Heart right ventricle (tissue), 16 donors: ENCODE results near the gene PTPRN2. TPM values are rescaled to one million over a fixed set of nuclear protein-coding genes. Genes with fewer than 3 reads are reported as not detected.

Source experiments
- ATAC-seq, 8 donors: fragments of 200-7000 bp; cut with Tn5 transposase; one replicate each; pipeline ENCODE4 v1.9.1; 2020; ENCODE audit warnings: mild to moderate bottlenecking in 8 of 8, moderate library complexity in 8 of 8, moderate number of reproducible peaks in 1 of 8
- DNase-seq, 2 donors: peaks; one replicate each; pipeline ENCODE4 v3.0.0-alpha.2; 2020
- H3K27ac ChIP-seq, 10 donors: fragments of 200-600 bp; sonication (generic) in 2 of 10; one replicate each; pipeline versions ENCODE4 v1.5.0 to v1.8.0; 2020 to 2022; ENCODE audit warnings: mild to moderate bottlenecking in 3 of 10
- H3K27me3 ChIP-seq, 7 donors: fragments of 200-600 bp; one replicate each; pipeline ENCODE4 v1.8.0; 2021 to 2022; ENCODE audit warnings: mild to moderate bottlenecking in 2 of 7
- H3K36me3 ChIP-seq, 9 donors: fragments of 200-600 bp; sonication (generic) in 1 of 9; one replicate each; pipeline versions ENCODE4 v1.5.0 to v1.8.0; 2020 to 2022; ENCODE audit warnings: mild to moderate bottlenecking in 2 of 9
- H3K4me1 ChIP-seq, 9 donors: fragments of 200-600 bp; sonication (generic) in 1 of 9; one replicate each; pipeline versions ENCODE4 v1.5.0 to v1.8.0; 2020 to 2022; ENCODE audit warnings: mild to moderate bottlenecking in 4 of 9
- H3K4me3 ChIP-seq, 10 donors: fragments of 200-600 bp; sonication (generic) in 2 of 10; one replicate each; pipeline versions ENCODE4 v1.5.0 to v1.8.0; 2020 to 2022; ENCODE audit warnings: mild to moderate bottlenecking in 7 of 10, moderate library complexity in 2 of 10
- H3K9me3 ChIP-seq, 11 donors: fragments of 200-600 bp in 10 of 11; sonication (generic) in 2 of 11; one replicate each; pipeline versions ENCODE4 v1.5.0 to v1.8.0; 2013 to 2022; ENCODE audit warnings: mild to moderate bottlenecking in 2 of 11, control low read depth in 1 of 11, moderate library complexity in 1 of 11
- CTCF ChIP-seq, 9 donors: fragments of 200-600 bp; sonication (generic) in 2 of 9; IDR thresholded peaks; one replicate each; pipeline versions ENCODE4 v1.5.0 to v1.8.0; 2021 to 2022; ENCODE audit warnings: antibody characterized with exemption in 9 of 9, mild to moderate bottlenecking in 5 of 9, moderate library complexity in 1 of 9
- WGBS, 2 donors: extraction: QIAGEN DNeasy Blood & Tissue Kit; methylation state at CpG; one replicate each; pipeline ENCODE4 v1.1.7; 2013; ENCODE audit warnings: inconsistent platforms in 1 of 2; 5-methylcytosine and 5-hydroxymethylcytosine counted together
- intact Hi-C, 10 donors: fragments of 100-400 bp; cut with DNase I; formaldehyde crosslinking; loops; one replicate each; pipeline versions ENCODE4 v1.11.1 to v1.14.2; 2022
- polyA plus RNA-seq, 2 donors: library from polyadenylated mRNA; stranded (reverse); fragments of 200-250 nt; gene quantifications; one replicate each; pipeline ENCODE4 v1.2.3, GENCODE V29; 2013
- total RNA-seq, 10 donors: library from RNA; stranded (reverse); fragmentation: NEBNext Ultra II Directional in 3 of 10; extraction: Animal tissue kit (Norgen Biotek cat#: 25700) in 3 of 10; gene quantifications; one replicate each; pipeline versions ENCODE4 v1.2.1 to v1.2.4, GENCODE V29; 2021 to 2023
- donor health status: Arrhythmogenic right ventricular cardiomyopathy.
- donor health status: ischemic (EF 13 %, LVEDD 7.1; RV severe dilation, severe dysfunction).
- donor health status: healthy with polysubstance abuse.
- donor health status: DM: no; HTN: yes; CAD: no.
- donor health status: DM: no; HTN: no; CAD: no.
- donor health status: ischemic (EF 25% LVEDD 6.9; RV normal size, moderate dysfunction).
- donor health status: ischemic (EF 25% LVEDD 5.7; RV mildly dilated, moderate dysfunction).
- donor health status: healthy.
- donor health status: DM: yes; HTN: yes; CAD: no.
- donor health status: Ischemic cardiomyopathy.
- donor health status: ischemic (EF 35%, LVEDD 5.7; RV mildly dilated, moderate dysfunction).
- donor health status: nonischemic (EF 11% LVEDD 7.7; RV severe dilation, severe dysfunction).
- donor health status: DM: yes; HTN: yes; CAD: no.
- donor health status: PGD.
- donor health status: ischemic (EF 29% LVEDD 5.4; RV normal size, mild dysfunction).
- donor health status: nonischemic (EF 23%, LVEDD 6.1; RV moderate dilation, normal function).

Gene PTPRN2
- total and polyA plus RNA-seq, 12 donors = 0.82 to 1.8 (median 1.3) TPM

- DNase-seq = no peak
- intact Hi-C loops = no loop called here
- 93 to 94% methylated on average over 15 of the region's 15 CpGs for WGBS, 2 donors
Measured at GRCh38 chr7:158188676-158189075, 398.9 kb downstream of the PTPRN2 start.

GRCh38 chr7:158187694-158187994, 400.0 kb downstream of the PTPRN2 start:
- 91 to 92% methylated on average over 7 of the region's 7 CpGs for WGBS, 2 donors
- peaks cover 0 to 4% (median 0%) of the 10 kb centered on the region in 7 donors for H3K27me3 ChIP-seq
- H3K4me1 ChIP-seq = no peaks in the 10 kb centered on the region
- no peaks in the 10 kb centered on the region for H3K36me3 ChIP-seq
- intact Hi-C loops = no loop called here
- H3K9me3 ChIP-seq = peaks cover 0 to 52% (median 0%) of the 10 kb centered on the region in 11 donors
- DNase-seq = no peak
- no peak for TF ChIP-seq CTCF (IDR thresholded peaks at IDR 0.05)
- H3K27ac ChIP-seq = no peak overlapping the region
- no peak for ATAC-seq
- no peak overlapping the region for H3K4me3 ChIP-seq

More at GRCh38 chr7:158188676-158189075, 398.9 kb downstream of the PTPRN2 start:
- Histone ChIP-seq H3K4me3 (no peak overlapping the region), H3K27me3 (no peaks in the 10 kb centered on the region), H3K4me1 (no peaks in the 10 kb centered on the region), H3K27ac (no peak overlapping the region), H3K36me3 (no peaks in the 10 kb centered on the region), H3K9me3 (peaks cover 0 to 51% (median 0%) of the 10 kb centered on the region in 11 donors)
- no peak for TF ChIP-seq CTCF (IDR thresholded peaks at IDR 0.05)
- ATAC-seq = no peak

DNA sequence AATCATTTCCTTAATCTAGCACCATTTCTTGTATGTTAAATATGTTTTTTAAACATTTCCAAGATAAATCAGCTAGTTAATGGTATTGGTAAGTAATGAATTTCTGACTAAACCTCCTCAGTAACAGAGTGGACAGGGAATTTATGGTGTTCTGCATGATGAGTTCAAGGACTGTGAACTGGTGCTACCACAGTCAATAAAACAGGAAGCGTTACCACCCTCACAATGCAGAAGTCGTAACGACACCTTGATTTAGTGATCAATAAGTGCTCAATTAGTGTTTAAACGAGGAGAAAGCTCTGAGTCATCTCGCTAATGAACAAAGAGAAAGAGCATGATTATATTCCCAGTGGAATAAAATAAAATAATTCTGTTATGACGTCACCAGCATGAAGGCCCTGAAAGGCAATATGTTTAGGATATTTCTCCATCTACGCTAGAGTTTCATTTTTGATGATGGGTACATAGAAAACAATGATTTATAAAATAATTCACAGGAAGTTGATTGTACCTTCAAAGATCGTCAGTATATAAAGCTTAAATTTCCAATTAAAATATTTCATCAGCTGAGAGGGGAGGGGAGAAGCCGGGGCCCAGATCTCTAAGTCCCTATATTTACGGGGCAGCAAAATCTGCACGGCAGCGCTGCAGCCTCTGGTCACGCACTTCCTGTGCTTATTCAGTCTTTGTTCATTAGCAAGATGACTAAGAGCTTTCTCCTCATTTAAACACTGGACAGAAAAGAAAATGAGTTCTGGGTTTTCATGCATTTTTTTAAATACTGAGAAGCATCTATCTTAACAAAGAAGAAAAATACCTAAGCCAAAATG, 400.5 kb downstream of the PTPRN2 start:
- H3K27ac ChIP-seq = no peak overlapping the region
- no peak for TF ChIP-seq CTCF (IDR thresholded peaks at IDR 0.05)
- WGBS, 2 donors = 78 to 79% methylated on average over 13 of the region's 13 CpGs
- ATAC-seq = no peak
- intact Hi-C loops = no loop called here
- no peak overlapping the region for H3K4me3 ChIP-seq
- H3K27me3 ChIP-seq = peaks cover 0 to 4% (median 0%) of the 10 kb centered on the region in 7 donors
- peaks cover 0 to 49% (median 0%) of the 10 kb centered on the region in 11 donors for H3K9me3 ChIP-seq
- H3K36me3 ChIP-seq = no peaks in the 10 kb centered on the region
- no peak for DNase-seq
- no peaks in the 10 kb centered on the region for H3K4me1 ChIP-seq

GRCh38 chr7:158186406-158186805, 401.2 kb downstream of the PTPRN2 start:
- Histone ChIP-seq H3K9me3 (peaks cover 0 to 42% (median 0%) of the 10 kb centered on the region in 11 donors), H3K4me1 (no peaks in the 10 kb centered on the region), H3K4me3 (no peak overlapping the region), H3K27ac (no peak overlapping the region), H3K27me3 (peaks cover 0 to 4% (median 0%) of the 10 kb centered on the region in 7 donors), H3K36me3 (no peaks in the 10 kb centered on the region)
- TF ChIP-seq CTCF (IDR thresholded peaks at IDR 0.05) = no peak
- no peak for ATAC-seq
- no peak for DNase-seq
- intact Hi-C loops = no loop called here
- 91 to 92% methylated on average over 12 of the region's 12 CpGs for WGBS, 2 donors
